ENCODE measurements around the gene PXMP4.

The PXMP4 gene

DNA sequence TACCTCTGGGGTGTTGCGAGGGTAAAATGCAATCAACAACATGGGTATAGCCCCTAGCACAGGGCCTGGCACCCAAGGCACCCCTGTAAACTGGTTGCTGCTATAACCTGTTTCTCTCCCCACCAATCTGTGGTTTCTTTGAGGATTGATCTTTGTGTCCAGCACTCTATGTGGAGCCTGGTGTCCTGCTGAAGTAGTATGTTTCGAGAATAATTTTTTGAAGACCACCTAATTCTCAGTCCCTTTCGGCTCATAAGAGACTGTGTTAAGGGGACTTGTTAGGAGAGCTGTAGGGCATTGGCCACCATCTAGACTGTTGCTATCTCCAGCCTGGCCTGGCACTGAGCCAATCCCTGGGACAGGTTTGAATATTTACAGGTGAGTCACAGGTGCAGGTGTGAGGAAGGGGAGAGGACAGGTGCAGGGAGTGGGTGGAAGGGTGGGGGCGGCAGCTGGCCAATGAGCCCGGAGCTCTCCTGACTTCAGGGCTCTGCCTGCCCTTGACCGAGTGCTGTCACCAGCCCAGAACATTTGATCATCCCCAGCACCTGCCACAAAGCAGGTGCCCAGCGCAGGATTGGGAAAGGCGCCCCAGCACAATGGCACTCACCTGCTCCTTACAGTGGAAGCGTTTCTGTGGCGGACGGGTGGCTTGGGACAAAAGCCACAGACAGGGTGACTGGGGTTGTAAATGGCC, 66.1 kb downstream of the PXMP4 start:
- peak; percentile 65 for DNase-seq (ENCODE audit: low read depth)
- TF ChIP-seq, protein P1, sequence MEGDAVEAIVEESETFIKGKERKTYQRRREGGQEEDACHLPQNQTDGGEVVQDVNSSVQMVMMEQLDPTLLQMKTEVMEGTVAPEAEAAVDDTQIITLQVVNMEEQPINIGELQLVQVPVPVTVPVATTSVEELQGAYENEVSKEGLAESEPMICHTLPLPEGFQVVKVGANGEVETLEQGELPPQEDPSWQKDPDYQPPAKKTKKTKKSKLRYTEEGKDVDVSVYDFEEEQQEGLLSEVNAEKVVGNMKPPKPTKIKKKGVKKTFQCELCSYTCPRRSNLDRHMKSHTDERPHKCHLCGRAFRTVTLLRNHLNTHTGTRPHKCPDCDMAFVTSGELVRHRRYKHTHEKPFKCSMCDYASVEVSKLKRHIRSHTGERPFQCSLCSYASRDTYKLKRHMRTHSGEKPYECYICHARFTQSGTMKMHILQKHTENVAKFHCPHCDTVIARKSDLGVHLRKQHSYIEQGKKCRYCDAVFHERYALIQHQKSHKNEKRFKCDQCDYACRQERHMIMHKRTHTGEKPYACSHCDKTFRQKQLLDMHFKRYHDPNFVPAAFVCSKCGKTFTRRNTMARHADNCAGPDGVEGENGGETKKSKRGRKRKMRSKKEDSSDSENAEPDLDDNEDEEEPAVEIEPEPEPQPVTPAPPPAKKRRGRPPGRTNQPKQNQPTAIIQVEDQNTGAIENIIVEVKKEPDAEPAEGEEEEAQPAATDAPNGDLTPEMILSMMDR (IDR thresholded peaks at IDR 0.05; ENCODE audit: insufficient read depth, low read depth, low read length, missing control alignments): no peak
- H3K4me3 ChIP-seq (ENCODE audit: low read length): no peak overlapping the region

DNA sequence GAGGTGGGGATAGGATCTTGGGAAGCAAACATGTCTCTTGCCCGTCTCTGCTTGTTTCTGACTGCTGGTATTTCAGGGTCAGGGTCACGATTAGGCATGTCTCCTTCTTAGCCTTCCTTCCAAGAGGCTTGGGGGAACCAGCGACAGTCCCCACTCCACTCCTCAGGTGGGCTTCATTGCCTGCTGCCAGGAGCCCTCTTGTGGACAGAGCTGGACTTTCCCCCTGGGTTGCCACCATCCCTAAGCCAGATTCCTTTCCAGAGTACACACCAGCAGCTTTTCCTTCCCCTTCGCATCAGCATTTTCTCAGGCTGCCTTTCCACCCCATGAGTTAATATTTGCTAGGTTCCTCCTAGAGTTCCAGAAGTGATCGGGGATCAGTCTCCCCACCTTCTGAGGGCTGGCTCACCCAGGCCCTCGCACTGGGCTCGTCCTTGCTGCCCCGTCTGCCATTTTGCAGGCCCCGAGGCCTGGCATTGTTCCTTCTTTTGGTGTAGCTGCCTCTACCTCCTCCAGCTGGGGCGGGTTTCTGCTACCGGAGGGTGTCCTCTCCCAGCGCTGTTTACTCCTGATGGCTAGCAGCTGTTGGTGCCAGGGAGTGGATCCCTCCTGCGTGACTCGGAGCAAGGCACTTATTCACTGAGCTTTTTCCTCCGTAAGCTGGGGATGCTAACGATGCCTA, 66.8 kb downstream of the PXMP4 start:
- peak; percentile 55 for DNase-seq (ENCODE audit: low read depth)
- TF ChIP-seq, protein P1 (IDR thresholded peaks at IDR 0.05; ENCODE audit: insufficient read depth, low read depth, low read length, missing control alignments): peak; percentile 78
- H3K4me3 ChIP-seq (ENCODE audit: low read length): no peak overlapping the region
